SW 1271 (cell line): ENCODE results near the gene SMCO1.
"Not testable (repeated sequence)": the region's sequence is repeated elsewhere in the genome, so short reads cannot be mapped to it uniquely, and the experiment has no call there.

ENCODE experiments used
- DNase-seq, 2 experiments: peaks; one replicate each; lab custom pipeline; 2025; lab: John Stamatoyannopoulos, UW

SMCO1 gene

GRCh38 chr3:196514913-196515621 is at the start of gene SMCO1:
Gene SMCO1, minus strand, starts transcription at chr3:196515346. Its CDS starts 137 bp downstream, at chr3:196515209.
- DNase-seq: no peak

GRCh38 chr3:196563721-196564225 is 48.6 kb upstream of the SMCO1 start:
- DNase-seq: peak in 1 of 2 experiments; percentile 64

- DNase-seq: no peak
Observed at GRCh38 chr3:196559826-196560225, 44.7 kb upstream of the SMCO1 start.

- DNase-seq: no peak
Observed at GRCh38 chr3:196558476-196558875, 43.3 kb upstream of the SMCO1 start.

- DNase-seq: no peak
Observed at GRCh38 chr3:196557236-196557635, 42.1 kb upstream of the SMCO1 start.

GRCh38 chr3:196555295-196555694 is 40.1 kb upstream of the SMCO1 start:
- no peak for DNase-seq

- DNase-seq: no peak
Observed at GRCh38 chr3:196554205-196554604, 39.1 kb upstream of the SMCO1 start.

- DNase-seq: no peak
Observed at GRCh38 chr3:196553551-196553950, 38.4 kb upstream of the SMCO1 start.

GRCh38 chr3:196552253-196552652 is 37.1 kb upstream of the SMCO1 start:
- DNase-seq: no peak

- DNase-seq: not testable (repeated sequence)
Observed at GRCh38 chr3:196550172-196550571, 35.0 kb upstream of the SMCO1 start.

- not testable (repeated sequence) for DNase-seq
Observed at GRCh38 chr3:196549312-196549711, 34.2 kb upstream of the SMCO1 start.

- DNase-seq: no peak
Observed at GRCh38 chr3:196547067-196547466, 31.9 kb upstream of the SMCO1 start.

- DNase-seq: no peak
Observed at GRCh38 chr3:196546537-196546936, 31.4 kb upstream of the SMCO1 start.

- DNase-seq: no peak
Observed at GRCh38 chr3:196544491-196544992, 29.4 kb upstream of the SMCO1 start.

- no peak for DNase-seq
Observed at GRCh38 chr3:196541684-196542445, 26.7 kb upstream of the SMCO1 start.

- peak in 1 of 2 experiments; percentile 9 for DNase-seq
Observed at GRCh38 chr3:196537319-196537984, 22.3 kb upstream of the SMCO1 start.

GRCh38 chr3:196533260-196533681 is 18.1 kb upstream of the SMCO1 start:
- no peak for DNase-seq

- no peak for DNase-seq
Observed at GRCh38 chr3:196531418-196531817, 16.3 kb upstream of the SMCO1 start.

GRCh38 chr3:196528639-196529233 is 13.6 kb upstream of the SMCO1 start:
- peak in 1 of 2 experiments; percentile 53 for DNase-seq

- no peak for DNase-seq
Observed at GRCh38 chr3:196525141-196525540, 10.0 kb upstream of the SMCO1 start.

GRCh38 chr3:196524527-196524926 is 9.4 kb upstream of the SMCO1 start:
- DNase-seq: no peak

- DNase-seq: no peak
Observed at GRCh38 chr3:196523841-196524240, 8.7 kb upstream of the SMCO1 start.
